ENCODE data around the gene VASP. TPM values are rescaled to one million over a fixed set of nuclear protein-coding genes. Genes with fewer than 3 reads are reported as not detected.

The VASP gene
- total and polyA plus RNA-seq, 2 experiments from 2014 or later, result 60.3 to 147 TPM

DNA sequence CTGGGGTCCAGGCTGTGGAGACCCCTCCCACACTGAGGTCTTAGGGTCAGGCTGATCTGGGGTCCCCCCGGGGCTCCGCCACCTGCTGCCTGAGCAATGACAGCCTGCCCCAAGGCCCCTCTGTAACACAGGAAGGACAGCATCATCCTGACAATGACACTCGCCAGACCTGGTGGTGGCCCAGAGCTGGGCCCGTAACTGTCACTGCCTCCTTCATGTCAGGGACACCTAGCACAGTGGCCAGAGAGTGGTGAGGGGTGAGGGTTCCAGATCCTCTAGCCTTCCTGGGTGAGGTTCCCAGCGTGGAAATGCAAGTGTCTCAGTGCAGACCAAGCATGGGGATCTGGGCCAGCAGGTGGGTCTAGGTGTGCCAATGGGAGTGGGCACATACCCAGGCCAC lies 49.6 kb downstream of the VASP start:
- peaks cover 5% of the 10 kb centered on the region; the same call in 2 of the 3 replicates for H3K36me3 Mint-ChIP-seq (ENCODE audit: low read depth)
- Histone ChIP-seq H4K20me1 (replicated peaks; ENCODE audit: insufficient read depth) (no peaks in the 10 kb centered on the region; the same call in 1 of the 2 replicates), H3K27ac (ENCODE audit: low read depth) (no peak overlapping the region), H3K4me2 (no peak overlapping the region), H3K4me1 (ENCODE audit: insufficient read depth) (peaks cover 7% of the 10 kb centered on the region), H3K27me3 (ENCODE audit: insufficient read depth) (no peaks in the 10 kb centered on the region), H3K36me3 (ENCODE audit: insufficient read depth) (no peaks in the 10 kb centered on the region), H3K79me2 (replicated peaks; ENCODE audit: insufficient read depth) (no peaks in the 10 kb centered on the region), H3K4me3 (no peak overlapping the region), H2AFZ (no peak overlapping the region), H3F3A (replicated peaks; ENCODE audit: low read depth) (peaks cover 14% of the 10 kb centered on the region; the same call in 1 of the 2 replicates), H3K9me2 (ENCODE audit: insufficient read depth) (no peaks in the 10 kb centered on the region)
- DNase-seq (ENCODE audit: low spot score) (no peak), ATAC-seq (no peak)
- H3K4me1 Mint-ChIP-seq, result peaks cover 4% of the 10 kb centered on the region
- no peaks in the 10 kb centered on the region for H3K9me3 Mint-ChIP-seq
- peaks cover 12% of the 10 kb centered on the region for H3K27me3 Mint-ChIP-seq (ENCODE audit: insufficient read depth, low read depth, poor library complexity)
- peak overlapping the region; percentile 64; the same call in 1 of the 2 replicates for H3K27ac Mint-ChIP-seq
- H3K4me3 Mint-ChIP-seq, result no peak overlapping the region
- no peak for TF ChIP-seq JUNB (IDR thresholded peaks at IDR 0.05; ENCODE audit: unreplicated experiment)
- TF ChIP-seq ZNF114 (CRISPR knock-in tag; IDR thresholded peaks at IDR 0.05), result no peak
- TF ChIP-seq, protein P1, sequence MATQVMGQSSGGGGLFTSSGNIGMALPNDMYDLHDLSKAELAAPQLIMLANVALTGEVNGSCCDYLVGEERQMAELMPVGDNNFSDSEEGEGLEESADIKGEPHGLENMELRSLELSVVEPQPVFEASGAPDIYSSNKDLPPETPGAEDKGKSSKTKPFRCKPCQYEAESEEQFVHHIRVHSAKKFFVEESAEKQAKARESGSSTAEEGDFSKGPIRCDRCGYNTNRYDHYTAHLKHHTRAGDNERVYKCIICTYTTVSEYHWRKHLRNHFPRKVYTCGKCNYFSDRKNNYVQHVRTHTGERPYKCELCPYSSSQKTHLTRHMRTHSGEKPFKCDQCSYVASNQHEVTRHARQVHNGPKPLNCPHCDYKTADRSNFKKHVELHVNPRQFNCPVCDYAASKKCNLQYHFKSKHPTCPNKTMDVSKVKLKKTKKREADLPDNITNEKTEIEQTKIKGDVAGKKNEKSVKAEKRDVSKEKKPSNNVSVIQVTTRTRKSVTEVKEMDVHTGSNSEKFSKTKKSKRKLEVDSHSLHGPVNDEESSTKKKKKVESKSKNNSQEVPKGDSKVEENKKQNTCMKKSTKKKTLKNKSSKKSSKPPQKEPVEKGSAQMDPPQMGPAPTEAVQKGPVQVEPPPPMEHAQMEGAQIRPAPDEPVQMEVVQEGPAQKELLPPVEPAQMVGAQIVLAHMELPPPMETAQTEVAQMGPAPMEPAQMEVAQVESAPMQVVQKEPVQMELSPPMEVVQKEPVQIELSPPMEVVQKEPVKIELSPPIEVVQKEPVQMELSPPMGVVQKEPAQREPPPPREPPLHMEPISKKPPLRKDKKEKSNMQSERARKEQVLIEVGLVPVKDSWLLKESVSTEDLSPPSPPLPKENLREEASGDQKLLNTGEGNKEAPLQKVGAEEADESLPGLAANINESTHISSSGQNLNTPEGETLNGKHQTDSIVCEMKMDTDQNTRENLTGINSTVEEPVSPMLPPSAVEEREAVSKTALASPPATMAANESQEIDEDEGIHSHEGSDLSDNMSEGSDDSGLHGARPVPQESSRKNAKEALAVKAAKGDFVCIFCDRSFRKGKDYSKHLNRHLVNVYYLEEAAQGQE (IDR thresholded peaks at IDR 0.05; ENCODE audit: unreplicated experiment), result no peak
- no peak for TF ChIP-seq ZNF331 (CRISPR knock-in tag; IDR thresholded peaks at IDR 0.05; ENCODE audit: low read depth)
- no peak for TF ChIP-seq CREB1 (CRISPR knock-in tag; IDR thresholded peaks at IDR 0.05; ENCODE audit: low read depth)
- TF ChIP-seq EZH2phosphoT487 (IDR thresholded peaks at IDR 0.05; ENCODE audit: unreplicated experiment), result no peak
- TF ChIP-seq EZH2 (IDR thresholded peaks at IDR 0.05; ENCODE audit: low read depth, unreplicated experiment), result no peak
- no peak for TF ChIP-seq POLR2AphosphoS5 (IDR thresholded peaks at IDR 0.05; ENCODE audit: low read depth)
- TF ChIP-seq STAT1 (IDR thresholded peaks at IDR 0.05; ENCODE audit: unreplicated experiment), result no peak
- no peak for TF ChIP-seq NANOG (IDR thresholded peaks at IDR 0.05; ENCODE audit: borderline replicate concordance)
- TF ChIP-seq ETS1 (IDR thresholded peaks at IDR 0.05), result no peak
- TF ChIP-seq CTCF (conservative IDR thresholded peaks at IDR 0.05; ENCODE audit: low read depth in 2 of 2), result no peak
- TF ChIP-seq ZNF462 (CRISPR knock-in tag; IDR thresholded peaks at IDR 0.05), result no peak

All from GM23338 (cell line).